ENCODE results near the gene SPAG17.
A peak's percentile ranks its signal among the peaks of the same experiment; 100 is the strongest.

DNA sequence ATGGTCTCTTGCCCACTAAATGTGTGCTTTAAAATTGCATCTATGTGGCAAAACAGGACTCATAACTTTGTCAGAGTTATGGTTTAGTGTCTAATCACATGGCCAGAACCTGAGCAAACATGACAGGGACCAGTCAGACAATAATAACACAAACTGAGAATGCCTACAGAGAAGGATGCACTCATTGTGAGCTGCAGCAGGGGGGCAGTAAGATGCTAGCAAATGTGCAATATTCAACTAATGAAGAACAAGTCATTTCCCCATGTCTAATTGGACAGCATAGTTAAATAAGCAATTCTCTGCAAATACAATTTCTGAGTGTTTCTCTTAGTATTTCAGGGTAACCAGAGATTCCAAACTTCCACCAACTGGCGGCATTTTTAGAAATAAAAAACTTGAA lies 30.8 kb downstream of the SPAG17 start:
- TF ChIP-seq, protein P1, sequence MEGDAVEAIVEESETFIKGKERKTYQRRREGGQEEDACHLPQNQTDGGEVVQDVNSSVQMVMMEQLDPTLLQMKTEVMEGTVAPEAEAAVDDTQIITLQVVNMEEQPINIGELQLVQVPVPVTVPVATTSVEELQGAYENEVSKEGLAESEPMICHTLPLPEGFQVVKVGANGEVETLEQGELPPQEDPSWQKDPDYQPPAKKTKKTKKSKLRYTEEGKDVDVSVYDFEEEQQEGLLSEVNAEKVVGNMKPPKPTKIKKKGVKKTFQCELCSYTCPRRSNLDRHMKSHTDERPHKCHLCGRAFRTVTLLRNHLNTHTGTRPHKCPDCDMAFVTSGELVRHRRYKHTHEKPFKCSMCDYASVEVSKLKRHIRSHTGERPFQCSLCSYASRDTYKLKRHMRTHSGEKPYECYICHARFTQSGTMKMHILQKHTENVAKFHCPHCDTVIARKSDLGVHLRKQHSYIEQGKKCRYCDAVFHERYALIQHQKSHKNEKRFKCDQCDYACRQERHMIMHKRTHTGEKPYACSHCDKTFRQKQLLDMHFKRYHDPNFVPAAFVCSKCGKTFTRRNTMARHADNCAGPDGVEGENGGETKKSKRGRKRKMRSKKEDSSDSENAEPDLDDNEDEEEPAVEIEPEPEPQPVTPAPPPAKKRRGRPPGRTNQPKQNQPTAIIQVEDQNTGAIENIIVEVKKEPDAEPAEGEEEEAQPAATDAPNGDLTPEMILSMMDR (IDR thresholded peaks at IDR 0.05), result peak in 2 of 6 experiments; percentile 23 to 28
- TF ChIP-seq POLR2A (IDR thresholded peaks at IDR 0.05), result no peak

All from Peyer's patch (tissue), 4 donors.